ENCODE measurements around the gene CDKN2AIPNL.

Gene CDKN2AIPNL

GRCh38 chr5:134411546-134412266, at the start of gene CDKN2AIPNL:
TSS of gene CDKN2AIPNL (minus strand) at chr5:134411881. CDS start at chr5:134411854, 27 bp downstream.
- DNase-seq (ENCODE audit: insufficient read length, low spot score) (peak; percentile 88), FAIRE-seq (peak; percentile 13)

DNA sequence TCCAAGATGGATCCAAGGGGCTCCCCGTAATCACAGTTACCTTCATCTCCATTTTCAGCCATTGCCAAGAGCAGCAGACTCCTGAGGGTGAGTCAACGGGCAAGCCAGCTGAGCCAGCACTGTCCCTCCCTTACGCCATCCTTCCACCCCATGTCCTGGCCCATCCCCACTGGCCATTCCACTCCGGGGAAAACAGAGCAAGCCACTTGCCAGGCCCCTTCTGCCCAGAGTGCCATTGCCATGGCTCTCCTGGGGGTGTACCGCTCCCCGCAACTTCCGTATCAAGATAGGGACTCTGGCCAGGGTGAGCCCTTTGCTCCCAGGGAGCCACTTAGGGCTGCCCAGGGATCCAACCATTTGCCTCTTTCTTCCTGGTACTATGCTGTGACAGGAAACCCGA, 48.9 kb upstream of the CDKN2AIPNL start:
- no peak for DNase-seq (ENCODE audit: insufficient read length, low spot score)
- FAIRE-seq, result no peak

DNA sequence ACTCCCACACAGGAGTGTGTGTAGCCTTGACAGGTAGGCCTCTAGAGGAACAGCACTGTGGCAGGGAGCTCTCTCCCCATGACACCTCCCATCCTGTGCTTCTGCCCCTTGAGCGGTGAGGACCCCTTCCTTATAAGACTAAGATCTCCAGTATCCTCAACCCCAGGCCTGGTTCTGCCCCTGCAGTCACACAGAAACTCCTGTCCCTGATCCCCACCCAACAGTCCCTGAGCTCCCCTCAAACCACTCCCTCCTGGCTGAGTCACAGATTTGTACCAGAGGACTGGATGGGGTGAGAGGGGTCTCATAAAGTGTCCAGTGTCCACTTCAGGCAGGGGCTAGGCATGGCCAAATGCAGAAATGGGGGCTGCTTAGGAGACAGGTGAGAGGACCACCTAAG, 47.8 kb upstream of the CDKN2AIPNL start:
- DNase-seq (ENCODE audit: insufficient read length, low spot score), result no peak
- FAIRE-seq, result no peak

GRCh38 chr5:134459010-134459403, 47.3 kb upstream of the CDKN2AIPNL start:
- no peak for FAIRE-seq
- DNase-seq (ENCODE audit: insufficient read length, low spot score), result no peak

- no peak for DNase-seq (ENCODE audit: insufficient read length, low spot score)
- FAIRE-seq, result no peak
These were observed 46.7 kb upstream of the CDKN2AIPNL start for GRCh38 chr5:134458234-134459009.

DNA sequence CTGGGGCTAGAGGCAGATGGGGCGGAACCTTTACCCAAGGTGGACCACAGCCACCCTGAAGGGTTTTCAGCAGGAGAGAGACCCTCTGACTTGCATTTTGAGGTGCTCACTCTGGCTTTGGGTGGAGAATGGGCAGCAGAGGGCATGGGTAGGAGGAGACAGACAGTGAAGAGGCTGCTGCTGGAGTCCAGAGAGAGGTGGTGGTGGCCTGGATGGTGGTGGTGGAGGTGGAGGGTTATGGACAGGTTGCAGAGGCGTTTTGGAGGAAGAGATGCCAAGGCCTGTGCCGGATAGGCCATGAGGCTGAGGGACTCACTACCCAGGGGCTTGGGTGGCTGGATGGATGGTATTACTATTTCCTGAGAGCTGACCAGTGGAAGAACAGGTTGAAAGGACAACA, 46.1 kb upstream of the CDKN2AIPNL start:
- FAIRE-seq, result no peak

DNA sequence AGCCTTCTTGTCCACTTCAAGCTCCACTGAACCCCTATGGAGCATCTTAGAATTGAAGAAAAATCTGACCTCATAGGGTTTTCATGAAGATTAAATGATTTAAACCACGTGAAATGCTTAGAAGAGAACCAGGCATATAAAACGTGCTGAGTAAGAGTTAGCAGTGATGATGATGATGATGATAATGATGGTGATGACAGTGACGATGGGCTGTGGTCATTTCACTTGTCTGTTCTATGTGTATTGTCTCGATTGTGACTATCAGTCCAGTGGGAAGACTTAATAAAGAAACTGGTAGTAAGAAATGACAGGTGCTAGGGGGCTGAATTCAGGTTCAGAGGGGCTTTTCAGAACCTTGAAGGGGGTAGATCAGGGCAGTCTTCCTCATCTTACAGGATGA, 45.1 kb upstream of the CDKN2AIPNL start:
- no peak for FAIRE-seq
- no peak for DNase-seq (ENCODE audit: insufficient read length, low spot score)

More for the DNA sequence above, 46.1 kb upstream of the CDKN2AIPNL start:
- no peak for DNase-seq (ENCODE audit: insufficient read length, low spot score)

DNA sequence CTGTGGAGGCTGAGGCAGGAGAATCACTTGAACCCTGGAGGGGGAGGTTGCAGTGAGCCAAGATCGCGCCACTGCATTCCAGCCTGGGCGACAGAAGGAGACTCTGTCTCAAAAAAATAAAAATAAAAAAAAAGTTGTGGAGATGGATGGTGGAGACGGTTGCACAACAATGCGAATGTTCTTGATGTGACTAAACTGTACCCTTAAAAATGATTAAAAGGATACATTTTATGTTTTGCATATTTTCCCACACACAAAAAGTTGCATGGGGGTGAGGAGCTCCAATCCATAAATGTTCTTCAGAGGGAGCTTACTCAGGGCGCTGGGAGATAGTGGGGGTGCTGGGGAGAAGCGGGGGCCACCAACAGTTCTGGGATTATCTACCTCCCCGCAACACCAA, 43.8 kb upstream of the CDKN2AIPNL start:
- DNase-seq (ENCODE audit: insufficient read length, low spot score), result no peak
- no peak for FAIRE-seq

GRCh38 chr5:134453016-134453415, 41.3 kb upstream of the CDKN2AIPNL start:
- FAIRE-seq (no peak), DNase-seq (ENCODE audit: insufficient read length, low spot score) (no peak)

DNA sequence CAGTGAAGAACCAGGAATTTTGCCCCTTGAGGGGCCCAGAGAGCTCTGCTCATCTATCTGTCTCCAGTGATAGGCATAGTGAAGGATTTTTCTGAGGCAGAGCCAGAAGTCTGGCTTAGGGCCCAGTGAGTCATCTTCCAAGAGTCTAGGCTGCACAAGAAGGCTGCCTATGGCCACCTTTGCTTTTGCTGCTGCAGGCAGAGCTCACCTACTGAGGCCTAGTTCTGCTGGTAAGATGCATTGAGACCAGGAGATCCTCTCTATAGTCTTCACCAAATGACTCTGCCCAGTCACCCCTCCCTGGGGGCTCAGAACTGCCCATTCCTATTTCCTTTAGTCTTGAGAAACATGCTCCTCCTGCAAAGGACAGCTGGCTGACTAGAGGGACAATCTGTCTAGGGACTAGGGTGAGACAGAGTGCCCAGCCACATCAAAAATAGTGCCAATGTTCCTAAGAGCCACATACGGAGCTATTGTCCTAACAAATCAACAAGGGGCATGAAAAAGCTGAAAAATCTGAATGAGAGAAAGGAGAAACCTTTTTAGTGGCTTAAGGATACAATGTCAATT, 40.3 kb upstream of the CDKN2AIPNL start:
- FAIRE-seq (no peak), DNase-seq (ENCODE audit: insufficient read length, low spot score) (peak; percentile 89)

DNA sequence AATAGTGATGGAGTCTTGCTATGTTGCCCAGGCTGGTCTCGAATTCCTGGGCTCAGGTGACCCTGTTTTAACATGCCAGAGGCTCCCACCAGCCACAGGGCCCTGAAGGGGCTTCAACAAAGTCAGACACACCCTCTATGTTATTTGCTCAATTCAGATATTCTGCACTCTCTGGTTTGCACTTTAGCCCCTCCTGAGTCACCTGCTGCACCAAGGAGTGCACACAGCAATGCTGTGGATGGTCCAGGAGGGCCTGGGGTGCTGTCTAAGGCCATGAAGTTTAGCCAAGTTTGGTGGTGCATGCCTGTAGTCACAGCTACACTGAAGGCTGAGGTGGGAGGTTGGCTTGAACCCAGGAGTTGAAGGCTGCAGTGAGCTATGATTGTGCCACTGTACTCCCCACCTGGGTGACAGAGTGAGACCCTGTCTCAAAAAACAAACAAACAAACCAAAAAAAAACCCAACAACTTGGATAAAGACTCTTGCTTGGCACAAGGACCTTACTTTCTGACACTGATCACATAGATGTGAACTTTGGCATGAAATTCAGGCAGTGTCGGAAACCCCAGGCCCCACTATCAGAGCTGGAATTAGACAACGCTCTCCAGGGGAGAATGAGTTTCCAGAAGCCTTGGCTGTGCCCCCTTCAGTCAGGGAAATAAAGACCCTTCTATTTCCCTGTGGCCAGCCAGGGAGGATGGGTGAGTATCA, 39.7 kb upstream of the CDKN2AIPNL start:
- FAIRE-seq (no peak), DNase-seq (ENCODE audit: insufficient read length, low spot score) (no peak)

DNA sequence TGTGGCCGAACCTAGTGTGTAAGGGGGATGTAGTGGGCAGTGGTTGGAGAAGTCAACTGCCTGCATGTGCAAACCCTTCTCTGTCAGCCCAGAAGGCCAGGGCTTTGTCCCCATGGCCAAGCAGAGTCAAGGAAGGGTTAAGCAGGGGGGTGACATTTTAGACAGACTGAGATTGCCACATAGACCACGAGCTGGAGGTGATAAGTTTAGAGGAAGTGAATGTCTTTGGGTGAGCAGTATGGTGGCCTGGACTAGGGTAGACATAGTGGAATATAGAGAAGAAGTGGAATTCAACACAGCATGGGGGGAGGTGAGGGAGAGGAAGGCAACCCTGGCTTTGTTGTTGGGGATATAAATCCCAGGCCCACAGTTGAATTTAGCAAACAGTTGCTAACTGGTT, 38.7 kb upstream of the CDKN2AIPNL start:
- DNase-seq (ENCODE audit: insufficient read length, low spot score) (no peak), FAIRE-seq (peak; percentile 31)

- FAIRE-seq, result no peak
- DNase-seq (ENCODE audit: insufficient read length, low spot score), result no peak
These were observed 37.5 kb upstream of the CDKN2AIPNL start for GRCh38 chr5:134449167-134449566.

DNA sequence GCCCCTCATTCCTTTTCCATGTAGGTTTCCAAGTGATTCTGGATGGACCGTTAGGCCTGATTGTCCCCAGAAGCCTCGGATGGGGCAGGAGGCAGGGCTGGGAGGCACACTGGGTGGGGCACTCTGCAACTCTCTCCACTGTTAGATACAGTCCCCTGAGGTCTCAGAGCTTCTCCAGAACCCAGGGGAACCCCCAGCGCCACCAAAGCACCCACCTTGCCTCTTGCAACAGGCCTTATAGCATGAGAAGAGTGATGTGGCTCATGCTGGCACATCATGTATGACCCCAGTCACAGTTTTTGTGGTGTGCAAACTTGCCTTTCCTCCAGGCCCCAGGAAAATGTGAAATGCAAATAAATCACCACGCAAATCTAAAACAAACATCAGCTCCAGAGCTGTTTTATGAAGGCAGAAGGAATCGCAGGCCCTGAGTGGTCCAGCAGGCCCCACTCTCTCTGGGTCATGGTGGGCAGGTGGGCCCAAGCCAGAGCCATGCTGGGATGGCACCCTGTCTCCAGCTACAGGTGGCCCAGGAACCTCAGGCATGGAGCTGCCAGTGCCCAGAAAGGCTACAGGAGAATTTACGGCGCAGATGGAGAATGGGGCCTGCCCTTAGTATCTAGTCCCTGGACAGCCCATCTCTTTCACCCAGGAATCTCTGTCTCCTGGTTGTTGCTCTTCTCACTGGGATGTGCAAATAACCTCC, 36.3 kb upstream of the CDKN2AIPNL start:
- FAIRE-seq (no peak), DNase-seq (ENCODE audit: insufficient read length, low spot score) (no peak)

DNA sequence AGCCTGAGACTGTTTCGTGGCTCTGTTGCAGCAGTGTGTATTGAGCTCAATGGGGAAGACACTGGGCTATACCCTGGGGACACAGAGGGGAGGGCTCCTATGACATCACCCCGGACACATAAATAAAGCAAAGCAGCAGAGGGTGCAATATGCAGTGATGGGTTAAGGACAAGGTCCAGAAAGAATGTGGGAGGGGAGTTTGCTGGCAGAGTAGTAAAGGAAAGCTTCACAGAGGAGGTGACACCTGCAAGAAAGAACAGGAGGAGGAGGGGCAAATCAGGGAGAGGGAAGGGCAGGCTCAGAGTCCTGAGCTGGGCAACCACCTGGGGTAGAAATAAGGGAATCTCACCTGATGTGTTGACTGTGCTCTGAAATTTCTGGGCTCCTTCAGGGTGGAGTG, 35.3 kb upstream of the CDKN2AIPNL start:
- no peak for FAIRE-seq
- no peak for DNase-seq (ENCODE audit: insufficient read length, low spot score)

- FAIRE-seq, result no peak
- no peak for DNase-seq (ENCODE audit: insufficient read length, low spot score)
These were observed 34.5 kb upstream of the CDKN2AIPNL start for GRCh38 chr5:134445856-134446818.

DNA sequence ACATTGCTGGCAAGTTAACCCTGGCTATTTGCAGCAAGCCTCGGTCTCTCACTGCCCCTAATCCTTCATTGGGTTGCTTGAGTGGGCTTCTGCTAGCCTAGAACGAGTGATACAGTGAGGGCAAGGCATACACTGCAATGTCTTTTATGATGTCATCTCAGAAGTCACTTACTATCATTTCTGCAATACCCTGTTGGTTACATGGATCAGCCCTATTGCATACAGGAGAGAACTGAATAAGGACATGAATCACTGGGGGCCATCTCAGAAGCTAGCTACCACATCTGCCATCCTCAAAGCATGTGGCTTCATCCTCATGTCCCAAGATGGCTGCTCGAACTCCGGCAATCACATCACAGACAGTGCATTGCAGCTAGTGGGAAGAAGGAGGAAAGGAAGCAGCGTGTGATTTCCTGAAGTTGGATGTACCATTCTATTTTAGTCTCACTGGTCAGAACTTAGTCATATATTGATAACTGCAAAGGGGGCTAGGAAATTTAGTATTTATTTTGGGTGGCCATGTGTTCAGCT, 33.3 kb upstream of the CDKN2AIPNL start:
- DNase-seq (ENCODE audit: insufficient read length, low spot score) (no peak), FAIRE-seq (no peak)

GRCh38 chr5:134440201-134440755, 28.6 kb upstream of the CDKN2AIPNL start:
- no peak for DNase-seq (ENCODE audit: insufficient read length, low spot score)
- no peak for FAIRE-seq

DNA sequence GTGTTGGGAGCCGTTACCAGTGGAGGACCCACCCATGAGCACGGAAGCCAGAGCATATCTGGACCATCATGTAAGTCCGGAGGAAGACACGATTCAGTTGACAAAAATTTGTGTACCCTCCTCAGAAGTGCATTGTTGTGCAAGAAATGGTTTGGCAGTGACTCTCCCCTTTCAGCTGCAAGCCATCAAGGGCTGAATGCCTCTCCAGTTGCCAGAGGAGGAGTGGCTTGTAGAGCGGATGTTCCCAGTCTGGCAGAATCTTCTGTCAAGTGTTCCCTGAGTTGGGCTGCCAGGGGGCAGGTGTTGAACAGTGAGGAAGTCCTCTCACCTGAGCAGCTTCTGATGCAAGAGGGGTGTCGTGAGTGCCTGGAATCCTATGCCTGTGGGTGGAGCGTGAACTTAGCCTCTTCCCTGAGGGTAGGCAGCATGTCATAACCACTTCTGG, 27.6 kb upstream of the CDKN2AIPNL start:
- FAIRE-seq, result peak; percentile 40
- peak; percentile 49 for DNase-seq (ENCODE audit: insufficient read length, low spot score)
